GM12878 (cell line): Measurements from ENCODE around the gene UCKL1. TPM values are rescaled to one million over a fixed set of nuclear protein-coding genes. Genes with fewer than 3 reads are reported as not detected.

Experiments
- ATAC-seq: fragments of 200-7000 bp; cut with Tn5 transposase; 3 replicates; pipeline ENCODE4 v1.9.1; 2020; ENCODE audit warnings: mild to moderate bottlenecking, moderate library complexity
- BruUV-seq: library from RNA; stranded (reverse); fragments of 400-500 nt; replicated peaks from 2 replicates; lab custom pipeline; 2021; lab: Mats Ljungman, UMichigan
- CTCF ChIA-PET: fragments of 300-600 bp; sonication (Branson Sonifier 250); formaldehyde crosslinking; extraction: SDS; loops from one replicate; lab custom pipeline; 2021; ENCODE audit warnings: inconsistent platforms; lab: Yijun Ruan, JAX
- POLR2A ChIA-PET: fragments of 350-600 bp; formaldehyde crosslinking; extraction: SDS; loops from one replicate; lab custom pipeline; 2021; ENCODE audit warnings: inconsistent platforms; lab: Charles Lee
- RAD21 ChIA-PET: fragments of 300-600 bp; sonication (Branson Sonifier 250); formaldehyde crosslinking; loops from one replicate; lab custom pipeline; 2023; ENCODE audit warnings: antibody characterized with exemption; ENCODE audit not compliant: unreplicated experiment; lab: Charles Lee
- SMC1A ChIA-PET: fragments of 300-600 bp; sonication (Branson Sonifier 250); formaldehyde crosslinking; loops from one replicate; lab custom pipeline; 2023; ENCODE audit not compliant: unreplicated experiment, uncharacterized antibody; lab: Charles Lee
- DNase-seq: peaks from one replicate; pipeline ENCODE4 v3.0.0-alpha.2; 2011; ENCODE audit warnings: low read depth, low spot score
- FAIRE-seq: peaks from 3 replicates; lab custom pipeline; 2011; peaks lifted over from hg19 to GRCh38; lab: Jason Lieb, UNC
- H2AFZ ChIP-seq: 2 replicates; pipeline ENCODE4 v1.6.0; 2011; ENCODE audit warnings: low read depth, low read length, control low read depth; ENCODE audit not compliant: control insufficient read depth
- H3K27ac ChIP-seq: 2 replicates; pipeline ENCODE4 v1.5.1; 2011; ENCODE audit warnings: control low read depth; ENCODE audit not compliant: control insufficient read depth, insufficient read depth
- H3K27me3 ChIP-seq, 2 experiments: replicated peaks in 1 of 2; 2 replicates each; pipeline versions ENCODE4 v1.6.0 to v1.6.1; 2011; ENCODE audit warnings: low read length in 1 of 2; ENCODE audit not compliant: control insufficient read depth in 2 of 2, insufficient read depth in 2 of 2
- H3K36me3 ChIP-seq, 2 experiments: 2 replicates each; pipeline ENCODE4 v1.5.1; 2011; ENCODE audit warnings: low read length in 1 of 2; ENCODE audit not compliant: control insufficient read depth in 2 of 2, insufficient read depth in 2 of 2
- H3K4me1 ChIP-seq: 2 replicates; pipeline ENCODE4 v1.6.1; 2011; ENCODE audit warnings: mild to moderate bottlenecking, low read length, moderate library complexity, mixed read lengths; ENCODE audit not compliant: control insufficient read depth, insufficient read depth
- H3K4me2 ChIP-seq: 2 replicates; pipeline ENCODE4 v1.6.0; 2011; ENCODE audit warnings: control low read depth; ENCODE audit not compliant: control insufficient read depth, insufficient read depth
- H3K4me3 ChIP-seq: fragments of 200-600 bp; sonication (generic); 2 replicates; pipeline ENCODE4 v1.5.1; 2016
- H3K79me2 ChIP-seq: 2 replicates; pipeline ENCODE4 v1.6.0; 2011; ENCODE audit warnings: low read length; ENCODE audit not compliant: control insufficient read depth, insufficient read depth
- H3K9ac ChIP-seq: 2 replicates; pipeline ENCODE4 v1.8.0; 2011; ENCODE audit warnings: low read length, control low read depth, mixed read lengths; ENCODE audit not compliant: control insufficient read depth, insufficient read depth
- H3K9me3 ChIP-seq: replicated peaks from 3 replicates; pipeline ENCODE4 v1.5.1; 2011; ENCODE audit warnings: mild to moderate bottlenecking, low read length; ENCODE audit not compliant: control insufficient read depth, insufficient read depth
- H4K20me1 ChIP-seq: 2 replicates; pipeline ENCODE4 v1.6.0; 2011; ENCODE audit not compliant: control insufficient read depth, insufficient read depth
- BCL3 ChIP-seq: IDR thresholded peaks from 2 replicates; pipeline ENCODE4 v1.6.1; 2011; ENCODE audit warnings: borderline replicate concordance, low read depth, mild to moderate bottlenecking, moderate library complexity, low read length; ENCODE audit not compliant: insufficient read depth, poor library complexity, severe bottlenecking
- CREM ChIP-seq: IDR thresholded peaks from 2 replicates; pipeline ENCODE4 v1.6.1; 2014; ENCODE audit warnings: antibody characterized with exemption, low read depth
- E4F1 ChIP-seq: fragments of 450-650 bp; IDR thresholded peaks from 2 replicates; pipeline ENCODE4 v1.6.1; 2018; ENCODE audit warnings: borderline replicate concordance, mild to moderate bottlenecking; ENCODE audit not compliant: partially characterized antibody
- FOXM1 ChIP-seq: IDR thresholded peaks from 2 replicates; pipeline ENCODE4 v1.6.1; 2012; ENCODE audit warnings: low read depth, mild to moderate bottlenecking, inconsistent platforms, low read length, moderate library complexity
- IRF4 ChIP-seq: IDR thresholded peaks from 2 replicates; pipeline ENCODE4 v1.6.1; 2011; ENCODE audit warnings: low read depth, low read length
- POLR2A ChIP-seq: IDR thresholded peaks from 2 replicates; pipeline ENCODE4 v1.6.1; 2011; ENCODE audit warnings: low read depth, mild to moderate bottlenecking, low read length
- RUNX3 ChIP-seq: IDR thresholded peaks from 2 replicates; pipeline ENCODE4 v1.6.1; 2012; ENCODE audit warnings: low read length, inconsistent platforms
- SMAD5 ChIP-seq: IDR thresholded peaks from 2 replicates; pipeline ENCODE4 v1.6.1; 2016; ENCODE audit warnings: antibody characterized with exemption, low read depth
- ZBED1 ChIP-seq: IDR thresholded peaks from 2 replicates; pipeline ENCODE4 v1.6.1; 2016; ENCODE audit warnings: borderline replicate concordance
- ZBTB33 ChIP-seq: fragments of 450-650 bp; IDR thresholded peaks from 2 replicates; pipeline ENCODE4 v1.6.1; 2017; ENCODE audit warnings: mild to moderate bottlenecking
- ZBTB4 ChIP-seq: fragments of 450-650 bp; formaldehyde crosslinking; IDR thresholded peaks from 2 replicates; pipeline ENCODE4 v1.4.0; 2022; ENCODE audit warnings: mild to moderate bottlenecking, moderate library complexity
- WGBS: methylation state at CpG from one replicate; pipeline ENCODE4 v1.1.6; 2016; ENCODE audit warnings: low lambda C conversion rate; ENCODE audit not compliant: insufficient replicate concordance, insufficient coverage; ENCODE audit errors: missing lambda C conversion rate; 5-methylcytosine and 5-hydroxymethylcytosine counted together
- in situ Hi-C: fragments of 300-500 bp; cut with MboI; formaldehyde crosslinking; loops from 9 replicates; pipeline ENCODE4 v1.14.3; 2018; ENCODE audit warnings: mixed read lengths
- intact Hi-C: fragments of 100-400 bp; cut with micrococcal nuclease; formaldehyde crosslinking; loops from one replicate; pipeline ENCODE4 v1.14.2; 2022; ENCODE audit not compliant: unreplicated experiment
- polyA plus RNA-seq, 11 experiments: library from polyadenylated mRNA; depleted of rRNA in 4 of 11; unstranded in 6 of 11; stranded (reverse) in 5 of 11; fragments of >200 nt; fragmentation: Nextera tagmentation in 4 of 11; fragmentation: Illumina TruSeq in 1 of 11; extraction: Ambion mirVana in 4 of 11; extraction: Trizol in 1 of 11; gene quantifications; 1 replicate in 1 of 11; 2 replicates in 10 of 11; pipeline versions ENCODE4 v1.2.1 to v1.2.3, GENCODE V29; 2011 to 2016; ENCODE audit warnings: inconsistent platforms in 2 of 11, missing spikeins in 2 of 11, low read depth in 1 of 11
- total RNA-seq, 4 experiments: library from RNA; depleted of rRNA in 3 of 4; stranded (reverse); fragments of >200 nt in 3 of 4; fragmentation: Illumina TruSeq in 1 of 4; extraction: Trizol in 1 of 4; gene quantifications; 2 replicates each; pipeline versions ENCODE4 v1.2.1 to v1.2.3, GENCODE V29; 2013 to 2021
- TF ChIP-seq, protein P1 (sequence below): fragments of 450-650 bp; IDR thresholded peaks from 2 replicates; pipeline ENCODE4 v1.6.1; 2017; ENCODE audit warnings: borderline replicate concordance

The UCKL1 gene
- total and polyA plus RNA-seq, 10 of the 15 experiments (the other 5 are each of a cell fraction or from before 2014, with no cell fraction given), result 2.4 to 36.3 (median 24.8) TPM

GRCh38 chr20:63942250-63942951 is 13.8 kb downstream of the UCKL1 start:
- ChIA-PET POLR2A (no interaction called here), SMC1A (no interaction called here), CTCF (no interaction called here), RAD21 (no interaction called here)
- Histone ChIP-seq H3K79me2 (peaks cover 1% of the 10 kb centered on the region), H3K27me3 (no peaks in the 10 kb centered on the region), H3K27ac (no peak overlapping the region), H3K4me1 (peaks cover 2% of the 10 kb centered on the region), H3K9me3 (no peaks in the 10 kb centered on the region; the same call in 2 of the 3 replicates), H4K20me1 (no peaks in the 10 kb centered on the region), H3K4me2 (no peak overlapping the region), H3K36me3 (peaks cover 17 to 47% of the 10 kb centered on the region in 2 experiments; a peak in 3 of 4 replicates), H3K4me3 (no peak overlapping the region), H2AFZ (no peak overlapping the region), H3K9ac (no peak overlapping the region)
- no TSS peak for BruUV-seq
- in situ Hi-C loops, result no loop called here
- DNase-seq, result no peak
- WGBS, result 73% methylated on average over 21 of the region's 30 CpGs
- ATAC-seq, result no peak
- TF ChIP-seq, protein P1, sequence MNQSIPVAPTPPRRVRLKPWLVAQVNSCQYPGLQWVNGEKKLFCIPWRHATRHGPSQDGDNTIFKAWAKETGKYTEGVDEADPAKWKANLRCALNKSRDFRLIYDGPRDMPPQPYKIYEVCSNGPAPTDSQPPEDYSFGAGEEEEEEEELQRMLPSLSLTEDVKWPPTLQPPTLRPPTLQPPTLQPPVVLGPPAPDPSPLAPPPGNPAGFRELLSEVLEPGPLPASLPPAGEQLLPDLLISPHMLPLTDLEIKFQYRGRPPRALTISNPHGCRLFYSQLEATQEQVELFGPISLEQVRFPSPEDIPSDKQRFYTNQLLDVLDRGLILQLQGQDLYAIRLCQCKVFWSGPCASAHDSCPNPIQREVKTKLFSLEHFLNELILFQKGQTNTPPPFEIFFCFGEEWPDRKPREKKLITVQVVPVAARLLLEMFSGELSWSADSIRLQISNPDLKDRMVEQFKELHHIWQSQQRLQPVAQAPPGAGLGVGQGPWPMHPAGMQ, result no peak
- TF ChIP-seq ZBED1 (no peak), FOXM1 (no peak), ZBTB4 (CRISPR knock-in tag) (no peak), IRF4 (no peak), BCL3 (no peak), ZBTB33 (peak; percentile 59; the same call in 1 of the 2 replicates), RUNX3 (no peak), POLR2A (0 out of 2 replicates have a peak, but pooled peaks have one; percentile 6), E4F1 (no peak), CREM (no peak), SMAD5 (no peak)
- FAIRE-seq, result no peak
- intact Hi-C loops, result no loop called here
